Fibroblast of the aortic adventitia (primary cell): ENCODE results near the gene RANBP3. TPM values are rescaled to one million over a fixed set of nuclear protein-coding genes. Genes with fewer than 3 reads are reported as not detected.

Source experiments
- DNase-seq: peaks from one replicate; pipeline ENCODE4 v3.0.0-alpha.2; 2010; ENCODE audit warnings: low read depth
- H3K4me3 ChIP-seq: 2 replicates; pipeline ENCODE4 v1.5.1; 2011; ENCODE audit warnings: low read depth, mild to moderate bottlenecking, control low read depth, low read length, moderate library complexity
- CTCF ChIP-seq: IDR thresholded peaks from 2 replicates; pipeline ENCODE4 v1.5.1; 2011; ENCODE audit warnings: mild to moderate bottlenecking, low read length, control low read depth, inconsistent platforms; ENCODE audit not compliant: insufficient read depth
- total RNA-seq: library from RNA; depleted of rRNA; stranded (reverse); fragments of >200 nt; gene quantifications from 2 replicates; pipeline ENCODE4 v1.2.3, GENCODE V29; 2012; ENCODE audit warnings: low replicate concordance

The RANBP3 gene
- total RNA-seq, 1 donor = 58.0 TPM

- H3K4me3 ChIP-seq = no peak overlapping the region
- DNase-seq = no peak
- TF ChIP-seq CTCF = no peak
These were observed 55.8 kb downstream of the RANBP3 start for GRCh38 chr19:5922161-5922545.

- no peak for TF ChIP-seq CTCF
- no peak overlapping the region for H3K4me3 ChIP-seq
- no peak for DNase-seq
These were observed 56.3 kb downstream of the RANBP3 start for GRCh38 chr19:5921516-5922160.

GRCh38 chr19:5918463-5919079, 59.4 kb downstream of the RANBP3 start:
- TF ChIP-seq CTCF = no peak
- H3K4me3 ChIP-seq = no peak overlapping the region
- DNase-seq = no peak

- H3K4me3 ChIP-seq = no peak overlapping the region
- no peak for DNase-seq
- no peak for TF ChIP-seq CTCF
These were observed 60.4 kb downstream of the RANBP3 start for GRCh38 chr19:5917431-5918107.

GRCh38 chr19:5916181-5916708, 61.7 kb downstream of the RANBP3 start:
- DNase-seq = peak; percentile 34
- no peak overlapping the region for H3K4me3 ChIP-seq
- TF ChIP-seq CTCF = no peak

GRCh38 chr19:5915782-5916165, 62.2 kb downstream of the RANBP3 start:
- H3K4me3 ChIP-seq = no peak overlapping the region
- DNase-seq = no peak
- TF ChIP-seq CTCF = no peak
